Measurements from ENCODE around the gene PARP8. TPM values are rescaled to one million over a fixed set of nuclear protein-coding genes. Genes with fewer than 3 reads are reported as not detected.

The PARP8 gene
- total RNA-seq, 4 donors from 2014 or later, result 12.0 to 34.7 (median 25.3) TPM

GRCh38 chr5:50759526-50760270 is 93.3 kb downstream of the PARP8 start:
- TF ChIP-seq, protein P1, sequence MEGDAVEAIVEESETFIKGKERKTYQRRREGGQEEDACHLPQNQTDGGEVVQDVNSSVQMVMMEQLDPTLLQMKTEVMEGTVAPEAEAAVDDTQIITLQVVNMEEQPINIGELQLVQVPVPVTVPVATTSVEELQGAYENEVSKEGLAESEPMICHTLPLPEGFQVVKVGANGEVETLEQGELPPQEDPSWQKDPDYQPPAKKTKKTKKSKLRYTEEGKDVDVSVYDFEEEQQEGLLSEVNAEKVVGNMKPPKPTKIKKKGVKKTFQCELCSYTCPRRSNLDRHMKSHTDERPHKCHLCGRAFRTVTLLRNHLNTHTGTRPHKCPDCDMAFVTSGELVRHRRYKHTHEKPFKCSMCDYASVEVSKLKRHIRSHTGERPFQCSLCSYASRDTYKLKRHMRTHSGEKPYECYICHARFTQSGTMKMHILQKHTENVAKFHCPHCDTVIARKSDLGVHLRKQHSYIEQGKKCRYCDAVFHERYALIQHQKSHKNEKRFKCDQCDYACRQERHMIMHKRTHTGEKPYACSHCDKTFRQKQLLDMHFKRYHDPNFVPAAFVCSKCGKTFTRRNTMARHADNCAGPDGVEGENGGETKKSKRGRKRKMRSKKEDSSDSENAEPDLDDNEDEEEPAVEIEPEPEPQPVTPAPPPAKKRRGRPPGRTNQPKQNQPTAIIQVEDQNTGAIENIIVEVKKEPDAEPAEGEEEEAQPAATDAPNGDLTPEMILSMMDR (IDR thresholded peaks at IDR 0.05), result no peak
- no peak for TF ChIP-seq POLR2A (IDR thresholded peaks at IDR 0.05)
- no peak for DNase-seq
- H3K4me1 ChIP-seq, result no peaks in the 10 kb centered on the region
- H3K4me3 ChIP-seq, result no peak overlapping the region
- no peaks in the 10 kb centered on the region for H3K36me3 ChIP-seq
- H3K27me3 ChIP-seq, result no peaks in the 10 kb centered on the region
- H3K27ac ChIP-seq, result no peak overlapping the region
- no peaks in the 10 kb centered on the region for H3K9me3 ChIP-seq

DNA sequence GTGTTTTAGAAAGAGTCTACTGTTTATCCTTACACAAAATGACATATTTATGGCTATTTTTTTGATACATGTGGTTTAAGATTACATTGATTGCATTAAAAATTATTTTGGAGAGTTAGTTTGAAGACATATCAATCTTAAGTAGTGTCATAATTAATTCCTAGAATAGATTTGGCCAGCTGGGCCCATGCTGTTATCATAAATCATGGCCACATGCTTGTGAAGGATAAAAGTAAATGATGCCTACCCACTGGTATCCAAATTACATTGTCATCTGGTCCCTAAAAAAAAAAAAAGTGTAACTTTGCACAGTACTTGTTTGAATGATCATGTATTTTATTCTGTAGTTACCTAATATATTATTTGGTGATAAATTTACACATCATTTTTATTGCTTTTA is 96.9 kb downstream of the PARP8 start:
- H3K9me3 ChIP-seq, result no peaks in the 10 kb centered on the region
- H3K36me3 ChIP-seq, result no peaks in the 10 kb centered on the region
- no peak overlapping the region for H3K27ac ChIP-seq
- no peaks in the 10 kb centered on the region for H3K4me1 ChIP-seq
- no peak for DNase-seq
- no peaks in the 10 kb centered on the region for H3K27me3 ChIP-seq
- no peak overlapping the region for H3K4me3 ChIP-seq
- TF ChIP-seq, protein P1 (IDR thresholded peaks at IDR 0.05), result no peak
- no peak for TF ChIP-seq POLR2A (IDR thresholded peaks at IDR 0.05)

DNA sequence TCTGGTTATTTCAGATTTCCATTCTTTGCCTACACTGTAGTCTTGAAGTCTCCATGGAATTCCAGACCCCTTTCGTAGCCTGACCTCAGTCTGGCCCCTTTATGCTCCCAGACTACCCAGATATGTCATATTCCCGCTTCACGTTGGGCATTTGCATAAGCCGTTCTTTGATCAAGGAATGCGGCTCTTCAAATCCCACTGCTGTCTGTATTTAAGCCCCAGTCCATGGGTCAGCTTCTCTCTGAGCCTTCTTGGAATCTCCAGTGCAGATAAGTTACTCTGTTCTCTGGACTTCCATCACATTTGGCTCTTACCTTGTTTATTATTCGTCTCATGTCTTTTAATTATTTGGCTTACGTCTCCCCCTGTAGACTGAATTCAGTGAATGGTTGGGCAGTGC is 97.4 kb downstream of the PARP8 start:
- no peak for TF ChIP-seq POLR2A (IDR thresholded peaks at IDR 0.05)
- TF ChIP-seq, protein P1 (IDR thresholded peaks at IDR 0.05), result no peak
- Histone ChIP-seq H3K27ac (no peak overlapping the region), H3K36me3 (no peaks in the 10 kb centered on the region), H3K4me3 (no peak overlapping the region), H3K4me1 (no peaks in the 10 kb centered on the region), H3K9me3 (no peaks in the 10 kb centered on the region), H3K27me3 (no peaks in the 10 kb centered on the region)
- DNase-seq, result no peak

DNA sequence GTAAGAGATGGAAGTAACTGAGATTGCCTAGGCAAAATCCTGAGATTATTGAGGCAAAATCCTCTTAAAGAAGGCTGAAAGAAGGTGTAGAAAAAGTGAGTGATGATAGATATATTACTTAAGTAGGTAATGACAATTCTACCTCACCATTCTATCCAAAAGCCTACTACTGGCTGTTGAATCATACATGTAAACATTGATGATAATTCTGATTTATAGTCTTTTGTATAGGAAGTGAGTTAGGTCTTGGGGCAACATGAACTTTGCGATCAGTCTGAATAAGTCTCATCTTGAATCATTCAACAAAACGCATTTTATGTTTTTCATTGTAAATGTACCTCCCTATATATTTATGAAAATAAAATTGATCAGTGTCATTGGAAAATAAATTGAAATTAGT is 99.6 kb downstream of the PARP8 start:
- Histone ChIP-seq H3K27me3 (no peaks in the 10 kb centered on the region), H3K4me3 (no peak overlapping the region), H3K9me3 (no peaks in the 10 kb centered on the region), H3K36me3 (no peaks in the 10 kb centered on the region), H3K4me1 (no peaks in the 10 kb centered on the region), H3K27ac (no peak overlapping the region)
- TF ChIP-seq POLR2A (IDR thresholded peaks at IDR 0.05), result no peak
- TF ChIP-seq, protein P1 (IDR thresholded peaks at IDR 0.05), result no peak
- DNase-seq, result no peak

DNA sequence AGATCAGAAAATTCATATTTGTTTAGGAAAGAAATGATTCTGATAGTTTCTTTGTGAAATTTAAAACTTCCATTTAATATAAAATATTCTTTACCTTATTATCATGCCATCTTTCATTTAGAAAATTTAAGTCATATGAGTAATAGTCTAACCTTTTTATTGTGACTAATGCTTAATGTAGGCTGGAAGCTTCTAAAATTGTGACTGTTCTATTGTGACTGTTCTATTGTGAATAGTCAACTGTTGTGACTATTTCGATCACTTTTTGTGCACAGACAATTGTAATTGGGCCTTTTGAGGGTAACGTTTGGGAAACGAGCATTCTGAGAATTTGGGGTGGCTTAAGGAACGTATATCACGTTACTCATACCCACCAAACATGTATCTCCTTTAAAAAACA is 100.0 kb downstream of the PARP8 start:
- H3K9me3 ChIP-seq, result no peaks in the 10 kb centered on the region
- no peaks in the 10 kb centered on the region for H3K36me3 ChIP-seq
- H3K4me1 ChIP-seq, result no peaks in the 10 kb centered on the region
- DNase-seq, result no peak
- TF ChIP-seq, protein P1 (IDR thresholded peaks at IDR 0.05), result no peak
- TF ChIP-seq POLR2A (IDR thresholded peaks at IDR 0.05), result no peak
- no peak overlapping the region for H3K27ac ChIP-seq
- H3K4me3 ChIP-seq, result no peak overlapping the region
- no peaks in the 10 kb centered on the region for H3K27me3 ChIP-seq

Measured in Peyer's patch (tissue), 4 donors.